ENCODE data around the gene CALCOCO2. TPM values are rescaled to one million over a fixed set of nuclear protein-coding genes. Genes with fewer than 3 reads are reported as not detected.

CALCOCO2 gene
- total RNA-seq, 1 donor from 2014 or later: 97.9 TPM

GRCh38 chr17:48804936-48805411, 25.9 kb upstream of the CALCOCO2 start:
- DNase-seq (ENCODE audit: low spot score): no peak
- Mint-ChIP-seq H3K36me3 (ENCODE audit: low read depth) (no peaks in the 10 kb centered on the region), H3K4me1 (ENCODE audit: low read depth) (no peaks in the 10 kb centered on the region), H3K9me3 (ENCODE audit: low read depth) (no peaks in the 10 kb centered on the region), H3K4me3 (ENCODE audit: unreplicated experiment) (no peak overlapping the region), H3K27me3 (ENCODE audit: low read depth) (peaks cover 36% of the 10 kb centered on the region), H3K27ac (ENCODE audit: unreplicated experiment) (no peak overlapping the region)
- peak; percentile 98 for TF ChIP-seq CTCF (IDR thresholded peaks at IDR 0.05)

- Mint-ChIP-seq H3K9me3 (ENCODE audit: low read depth) (no peaks in the 10 kb centered on the region), H3K36me3 (ENCODE audit: low read depth) (no peaks in the 10 kb centered on the region), H3K27me3 (ENCODE audit: low read depth) (peaks cover 36% of the 10 kb centered on the region), H3K4me3 (ENCODE audit: unreplicated experiment) (no peak overlapping the region), H3K27ac (ENCODE audit: unreplicated experiment) (no peak overlapping the region), H3K4me1 (ENCODE audit: low read depth) (no peaks in the 10 kb centered on the region)
- peak; percentile 22 for DNase-seq (ENCODE audit: low spot score)
- TF ChIP-seq CTCF (IDR thresholded peaks at IDR 0.05): no peak
Observed at GRCh38 chr17:48809182-48809581, 21.7 kb upstream of the CALCOCO2 start.

GRCh38 chr17:48812001-48812400, 18.8 kb upstream of the CALCOCO2 start:
- no peaks in the 10 kb centered on the region for H3K9me3 Mint-ChIP-seq (ENCODE audit: low read depth)
- H3K27ac Mint-ChIP-seq (ENCODE audit: unreplicated experiment): no peak overlapping the region
- TF ChIP-seq CTCF (IDR thresholded peaks at IDR 0.05): no peak
- no peaks in the 10 kb centered on the region for H3K36me3 Mint-ChIP-seq (ENCODE audit: low read depth)
- H3K4me1 Mint-ChIP-seq (ENCODE audit: low read depth): peaks cover 8% of the 10 kb centered on the region
- peaks cover 38% of the 10 kb centered on the region for H3K27me3 Mint-ChIP-seq (ENCODE audit: low read depth)
- no peak overlapping the region for H3K4me3 Mint-ChIP-seq (ENCODE audit: unreplicated experiment)
- no peak for DNase-seq (ENCODE audit: low spot score)

GRCh38 chr17:48814504-48814903, 16.3 kb upstream of the CALCOCO2 start:
- peaks cover 43% of the 10 kb centered on the region for H3K27me3 Mint-ChIP-seq (ENCODE audit: low read depth)

GRCh38 chr17:48815311-48815710, 15.5 kb upstream of the CALCOCO2 start:
- no peak for DNase-seq (ENCODE audit: low spot score)
- Mint-ChIP-seq H3K4me1 (ENCODE audit: low read depth) (peaks cover 11% of the 10 kb centered on the region), H3K9me3 (ENCODE audit: low read depth) (no peaks in the 10 kb centered on the region), H3K36me3 (ENCODE audit: low read depth) (no peaks in the 10 kb centered on the region), H3K27me3 (ENCODE audit: low read depth) (peaks cover 40% of the 10 kb centered on the region), H3K27ac (ENCODE audit: unreplicated experiment) (no peak overlapping the region), H3K4me3 (ENCODE audit: unreplicated experiment) (no peak overlapping the region)
- no peak for TF ChIP-seq CTCF (IDR thresholded peaks at IDR 0.05)

More at GRCh38 chr17:48814504-48814903, 16.3 kb upstream of the CALCOCO2 start:
- DNase-seq (ENCODE audit: low spot score): peak; percentile 18
- peaks cover 11% of the 10 kb centered on the region for H3K4me1 Mint-ChIP-seq (ENCODE audit: low read depth)
- peak; percentile 82 for TF ChIP-seq CTCF (IDR thresholded peaks at IDR 0.05)
- no peaks in the 10 kb centered on the region for H3K36me3 Mint-ChIP-seq (ENCODE audit: low read depth)
- no peaks in the 10 kb centered on the region for H3K9me3 Mint-ChIP-seq (ENCODE audit: low read depth)
- no peak overlapping the region for H3K4me3 Mint-ChIP-seq (ENCODE audit: unreplicated experiment)
- H3K27ac Mint-ChIP-seq (ENCODE audit: unreplicated experiment): no peak overlapping the region
